Sigmoid colon (tissue), 4 donors: ENCODE measurements around the gene ZFYVE28.

Experiments
- CTCF ChIP-seq, 4 experiments: fragments of 450-650 bp in 3 of 4; fragments of 200-600 bp in 1 of 4; IDR thresholded peaks; one replicate each; pipeline ENCODE4 v1.5.1; 2016 to 2019; ENCODE audit warnings: antibody characterized with exemption in 4 of 4, mild to moderate bottlenecking in 3 of 4, moderate library complexity in 2 of 4
- POLR2A ChIP-seq, 2 donors: fragments of 450-650 bp; IDR thresholded peaks; one replicate each; pipeline ENCODE4 v1.6.1; 2016; ENCODE audit warnings: antibody characterized with exemption in 2 of 2, mild to moderate bottlenecking in 2 of 2, moderate library complexity in 2 of 2
- POLR2AphosphoS5 ChIP-seq, 4 donors: sonication (generic); formaldehyde crosslinking; IDR thresholded peaks; one replicate each; pipeline ENCODE4 v1.6.1; 2017; ENCODE audit warnings: antibody characterized with exemption in 4 of 4

- TF ChIP-seq CTCF (IDR thresholded peaks at IDR 0.05): no peak
- TF ChIP-seq POLR2AphosphoS5 (IDR thresholded peaks at IDR 0.05): no peak
- no peak for TF ChIP-seq POLR2A (IDR thresholded peaks at IDR 0.05)
These were observed 96.2 kb downstream of the ZFYVE28 start for GRCh38 chr4:2322227-2322626.
